Ishikawa (cell line): Measurements from ENCODE around the gene ANXA6.

Source experiments
- CEBPB ChIP-seq: IDR thresholded peaks from 2 replicates; pipeline ENCODE4 v1.6.1; 2012
- CREB1 ChIP-seq: IDR thresholded peaks from 2 replicates; pipeline ENCODE4 v1.6.1; 2012; ENCODE audit warnings: low read depth
- EGR1 ChIP-seq: IDR thresholded peaks from 2 replicates; pipeline ENCODE4 v1.6.1; 2012
- EP300 ChIP-seq: IDR thresholded peaks from 2 replicates; pipeline ENCODE4 v1.6.1; 2012; ENCODE audit warnings: borderline replicate concordance
- FOXM1 ChIP-seq: IDR thresholded peaks from 2 replicates; pipeline ENCODE4 v1.6.1; 2012; ENCODE audit warnings: low read depth, borderline replicate concordance
- MAX ChIP-seq: IDR thresholded peaks from 2 replicates; pipeline ENCODE4 v1.6.1; 2012
- NFIC ChIP-seq: IDR thresholded peaks from 2 replicates; pipeline ENCODE4 v1.6.1; 2012
- RAD21 ChIP-seq: IDR thresholded peaks from 2 replicates; pipeline ENCODE4 v1.6.1; 2012; ENCODE audit warnings: low read depth
- TAF1 ChIP-seq: IDR thresholded peaks from 2 replicates; pipeline ENCODE4 v1.6.1; 2012; ENCODE audit warnings: low read depth, mild to moderate bottlenecking
- TCF12 ChIP-seq: IDR thresholded peaks from 2 replicates; pipeline ENCODE4 v1.6.1; 2012; ENCODE audit warnings: low read depth
- TEAD4 ChIP-seq: IDR thresholded peaks from 2 replicates; pipeline ENCODE4 v1.6.1; 2012
- USF1 ChIP-seq: IDR thresholded peaks from 2 replicates; pipeline ENCODE4 v1.6.1; 2012
- YY1 ChIP-seq: IDR thresholded peaks from 2 replicates; pipeline ENCODE4 v1.6.1; 2012; ENCODE audit warnings: low read depth
- ZBTB7A ChIP-seq: IDR thresholded peaks from 2 replicates; pipeline ENCODE4 v1.6.1; 2012; ENCODE audit warnings: low read depth
- TF ChIP-seq, protein P1 (sequence below): IDR thresholded peaks from 2 replicates; pipeline ENCODE4 v1.6.1; 2012; ENCODE audit warnings: low read depth, mild to moderate bottlenecking

The ANXA6 gene

DNA sequence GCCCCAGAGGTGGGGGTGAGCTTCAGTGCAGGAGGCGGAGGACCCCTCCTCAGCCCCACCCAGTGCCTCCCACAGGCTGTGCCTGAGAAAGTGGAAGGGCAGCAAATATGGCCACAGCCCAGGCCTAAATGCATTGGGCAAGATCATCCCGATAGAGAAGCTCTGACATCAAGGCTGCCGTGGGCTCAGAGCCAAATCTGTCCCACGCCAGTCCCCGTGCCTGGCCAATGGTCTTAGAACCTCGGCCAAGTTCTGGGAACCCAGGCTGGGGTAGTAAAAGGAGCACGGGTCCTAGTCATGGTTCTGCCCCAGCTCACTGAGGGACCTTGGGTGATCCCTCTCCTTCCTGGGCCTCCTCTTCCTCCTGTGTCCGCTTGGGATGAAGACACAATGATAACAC lies 49.0 kb downstream of the ANXA6 start:
- TF ChIP-seq EP300 (no peak), USF1 (no peak), CREB1 (no peak), CEBPB (no peak), NFIC (no peak), TAF1 (no peak), YY1 (no peak), MAX (no peak), TEAD4 (no peak), RAD21 (no peak), FOXM1 (no peak), EGR1 (no peak), TCF12 (no peak), ZBTB7A (no peak)
- TF ChIP-seq, protein P1, sequence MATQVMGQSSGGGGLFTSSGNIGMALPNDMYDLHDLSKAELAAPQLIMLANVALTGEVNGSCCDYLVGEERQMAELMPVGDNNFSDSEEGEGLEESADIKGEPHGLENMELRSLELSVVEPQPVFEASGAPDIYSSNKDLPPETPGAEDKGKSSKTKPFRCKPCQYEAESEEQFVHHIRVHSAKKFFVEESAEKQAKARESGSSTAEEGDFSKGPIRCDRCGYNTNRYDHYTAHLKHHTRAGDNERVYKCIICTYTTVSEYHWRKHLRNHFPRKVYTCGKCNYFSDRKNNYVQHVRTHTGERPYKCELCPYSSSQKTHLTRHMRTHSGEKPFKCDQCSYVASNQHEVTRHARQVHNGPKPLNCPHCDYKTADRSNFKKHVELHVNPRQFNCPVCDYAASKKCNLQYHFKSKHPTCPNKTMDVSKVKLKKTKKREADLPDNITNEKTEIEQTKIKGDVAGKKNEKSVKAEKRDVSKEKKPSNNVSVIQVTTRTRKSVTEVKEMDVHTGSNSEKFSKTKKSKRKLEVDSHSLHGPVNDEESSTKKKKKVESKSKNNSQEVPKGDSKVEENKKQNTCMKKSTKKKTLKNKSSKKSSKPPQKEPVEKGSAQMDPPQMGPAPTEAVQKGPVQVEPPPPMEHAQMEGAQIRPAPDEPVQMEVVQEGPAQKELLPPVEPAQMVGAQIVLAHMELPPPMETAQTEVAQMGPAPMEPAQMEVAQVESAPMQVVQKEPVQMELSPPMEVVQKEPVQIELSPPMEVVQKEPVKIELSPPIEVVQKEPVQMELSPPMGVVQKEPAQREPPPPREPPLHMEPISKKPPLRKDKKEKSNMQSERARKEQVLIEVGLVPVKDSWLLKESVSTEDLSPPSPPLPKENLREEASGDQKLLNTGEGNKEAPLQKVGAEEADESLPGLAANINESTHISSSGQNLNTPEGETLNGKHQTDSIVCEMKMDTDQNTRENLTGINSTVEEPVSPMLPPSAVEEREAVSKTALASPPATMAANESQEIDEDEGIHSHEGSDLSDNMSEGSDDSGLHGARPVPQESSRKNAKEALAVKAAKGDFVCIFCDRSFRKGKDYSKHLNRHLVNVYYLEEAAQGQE: no peak

DNA sequence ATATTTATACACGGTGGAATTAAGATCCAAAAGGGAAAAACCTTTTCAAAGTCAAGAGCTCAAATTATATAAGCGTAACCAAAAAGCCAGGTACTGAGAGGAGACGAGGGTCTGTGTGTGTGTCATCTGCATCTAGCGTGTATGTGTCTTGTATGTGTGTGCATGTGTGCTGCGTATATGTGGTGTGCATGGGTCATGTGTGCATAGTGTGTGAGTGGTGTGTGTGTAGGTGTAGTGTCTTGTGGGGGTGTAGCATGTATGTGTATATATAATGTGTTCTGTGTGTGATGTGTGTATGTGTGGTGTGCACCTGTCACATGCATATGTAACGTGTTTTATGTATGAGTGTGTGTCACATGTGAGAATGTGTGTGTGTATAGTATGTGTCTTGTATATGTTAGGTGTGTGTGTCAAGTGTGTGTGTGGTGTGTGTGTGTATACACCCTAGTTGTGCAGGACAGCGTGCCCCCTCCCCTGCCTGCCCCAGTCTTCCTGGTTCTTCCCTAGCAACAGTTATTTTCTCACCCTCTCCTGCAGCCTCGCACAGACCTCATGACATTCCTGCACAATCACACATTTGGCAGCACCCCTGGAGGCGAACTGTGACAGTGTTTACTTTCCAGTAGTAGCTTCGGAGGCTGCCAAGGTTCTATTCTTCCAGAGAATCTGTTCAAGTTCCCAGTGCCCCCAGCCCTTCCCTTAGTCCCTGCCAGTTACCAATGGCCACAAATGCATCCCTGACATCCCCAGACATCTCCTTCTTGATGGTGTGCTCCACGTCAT lies 49.6 kb downstream of the ANXA6 start:
- TF ChIP-seq USF1: no peak
- TF ChIP-seq EP300: no peak
- no peak for TF ChIP-seq TEAD4
- TF ChIP-seq ZBTB7A: no peak
- TF ChIP-seq, protein P1: no peak
- no peak for TF ChIP-seq CREB1
- TF ChIP-seq YY1: no peak
- no peak for TF ChIP-seq EGR1
- TF ChIP-seq NFIC: no peak
- TF ChIP-seq TAF1: no peak
- no peak for TF ChIP-seq CEBPB
- no peak for TF ChIP-seq RAD21
- no peak for TF ChIP-seq FOXM1
- no peak for TF ChIP-seq MAX
- no peak for TF ChIP-seq TCF12

DNA sequence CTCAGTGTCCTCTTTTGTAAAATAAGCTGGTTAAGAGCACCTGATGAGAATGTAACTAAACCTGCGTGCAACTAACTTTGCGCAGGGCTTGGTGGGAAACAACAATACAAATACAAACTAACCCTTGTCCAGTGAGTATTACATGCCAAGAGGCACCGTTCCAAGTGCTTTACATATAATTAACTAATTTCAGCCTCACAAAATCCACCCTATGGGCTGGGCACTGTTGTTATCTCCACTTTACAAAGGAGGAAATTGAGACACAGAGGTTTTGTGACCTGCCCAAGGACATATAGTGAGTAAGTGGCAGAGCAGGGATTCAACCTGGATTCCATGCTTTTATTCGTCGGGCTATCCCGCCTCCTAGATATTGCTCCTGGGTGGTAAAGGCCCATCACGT lies 50.5 kb downstream of the ANXA6 start:
- TF ChIP-seq YY1 (no peak), ZBTB7A (no peak), USF1 (no peak), CREB1 (no peak), RAD21 (no peak), NFIC (no peak)
- TF ChIP-seq, protein P1: no peak

- TF ChIP-seq EGR1: no peak
- TF ChIP-seq YY1: no peak
- TF ChIP-seq CREB1: no peak
- TF ChIP-seq EP300: no peak
- TF ChIP-seq TEAD4: no peak
- no peak for TF ChIP-seq NFIC
- TF ChIP-seq USF1: no peak
- no peak for TF ChIP-seq CEBPB
- no peak for TF ChIP-seq MAX
- no peak for TF ChIP-seq ZBTB7A
- no peak for TF ChIP-seq FOXM1
Measured at GRCh38 chr5:151106509-151106908, 51.1 kb downstream of the ANXA6 start.
